GM12873 (cell line): ENCODE data around the gene APLNR.

Source experiments
- TF ChIP-seq, protein P1 (sequence below): IDR thresholded peaks from 2 replicates; pipeline ENCODE4 v1.5.1; 2012; ENCODE audit warnings: low read depth, mild to moderate bottlenecking, moderate library complexity, low read length, control low read depth; ENCODE audit not compliant: insufficient read depth; ENCODE audit errors: missing control alignments

APLNR gene

DNA sequence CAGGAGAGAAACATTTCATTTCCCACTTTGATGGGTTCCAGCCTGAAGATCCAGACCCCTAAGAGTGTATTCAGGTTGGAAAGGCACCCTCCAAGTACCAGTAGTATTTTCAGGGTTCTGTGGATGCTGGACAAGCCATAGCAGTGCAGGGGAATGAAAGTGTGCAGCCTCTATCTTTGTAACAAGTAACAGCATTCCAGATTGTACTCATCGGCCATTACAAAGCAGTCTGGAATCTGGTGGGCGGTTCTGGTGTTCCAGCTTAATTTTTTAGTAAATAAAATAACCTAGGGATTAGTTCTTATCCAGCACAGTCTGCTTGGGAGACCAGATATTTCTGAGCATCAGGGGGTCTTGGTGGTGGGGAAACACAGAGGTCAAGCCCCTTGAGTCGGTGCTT is 22.6 kb downstream of the APLNR start:
- TF ChIP-seq, protein P1, sequence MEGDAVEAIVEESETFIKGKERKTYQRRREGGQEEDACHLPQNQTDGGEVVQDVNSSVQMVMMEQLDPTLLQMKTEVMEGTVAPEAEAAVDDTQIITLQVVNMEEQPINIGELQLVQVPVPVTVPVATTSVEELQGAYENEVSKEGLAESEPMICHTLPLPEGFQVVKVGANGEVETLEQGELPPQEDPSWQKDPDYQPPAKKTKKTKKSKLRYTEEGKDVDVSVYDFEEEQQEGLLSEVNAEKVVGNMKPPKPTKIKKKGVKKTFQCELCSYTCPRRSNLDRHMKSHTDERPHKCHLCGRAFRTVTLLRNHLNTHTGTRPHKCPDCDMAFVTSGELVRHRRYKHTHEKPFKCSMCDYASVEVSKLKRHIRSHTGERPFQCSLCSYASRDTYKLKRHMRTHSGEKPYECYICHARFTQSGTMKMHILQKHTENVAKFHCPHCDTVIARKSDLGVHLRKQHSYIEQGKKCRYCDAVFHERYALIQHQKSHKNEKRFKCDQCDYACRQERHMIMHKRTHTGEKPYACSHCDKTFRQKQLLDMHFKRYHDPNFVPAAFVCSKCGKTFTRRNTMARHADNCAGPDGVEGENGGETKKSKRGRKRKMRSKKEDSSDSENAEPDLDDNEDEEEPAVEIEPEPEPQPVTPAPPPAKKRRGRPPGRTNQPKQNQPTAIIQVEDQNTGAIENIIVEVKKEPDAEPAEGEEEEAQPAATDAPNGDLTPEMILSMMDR, result no peak

DNA sequence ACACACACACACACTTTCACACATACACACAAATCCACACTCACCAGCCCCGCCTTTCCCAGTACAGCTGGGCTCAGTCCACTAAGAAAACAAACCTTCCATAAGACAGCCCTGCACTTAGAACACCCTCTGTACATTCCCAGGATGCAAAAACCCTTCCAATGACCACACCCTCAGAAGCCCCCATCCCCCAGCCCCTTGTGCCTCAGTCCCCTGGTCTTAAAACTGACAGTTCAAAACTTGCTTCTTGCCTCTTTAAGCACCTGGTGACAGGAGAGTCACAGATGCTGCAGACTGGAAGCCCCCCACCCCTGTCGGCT is 23.0 kb downstream of the APLNR start:
- TF ChIP-seq, protein P1, result no peak

DNA sequence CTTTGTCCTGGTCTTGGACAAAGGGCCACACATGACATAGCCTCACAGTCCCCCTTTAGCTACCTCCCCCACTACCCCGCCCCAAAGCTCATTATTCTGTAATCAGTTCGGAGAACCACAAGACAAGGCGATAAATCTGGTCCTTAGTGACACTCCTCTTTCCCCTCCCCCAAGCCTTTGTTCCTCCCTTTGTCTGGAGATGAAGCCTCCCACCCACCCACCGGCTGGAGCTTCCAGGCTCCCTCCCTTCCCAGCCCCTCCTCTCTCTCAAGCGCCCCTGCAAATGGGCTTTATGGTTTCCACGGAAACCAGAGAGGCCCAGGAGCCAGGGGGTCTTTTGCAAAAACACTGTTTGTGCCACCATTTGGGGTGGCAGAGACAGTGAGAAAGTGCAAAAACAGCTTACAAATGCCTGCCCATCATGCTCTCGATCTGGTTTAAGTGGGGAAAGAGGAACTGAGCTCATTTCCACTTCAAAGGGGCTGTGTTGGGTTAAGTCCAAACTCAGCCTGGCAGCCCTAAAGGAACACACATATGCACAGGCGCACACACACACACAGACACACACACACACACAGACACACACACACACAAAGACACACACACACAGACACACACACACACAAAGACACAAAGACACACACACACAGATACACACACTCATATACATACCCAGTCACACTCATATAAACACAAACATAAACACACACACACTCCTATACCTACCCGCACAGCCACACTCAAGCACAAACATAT is 23.5 kb downstream of the APLNR start:
- TF ChIP-seq, protein P1, result no peak

DNA sequence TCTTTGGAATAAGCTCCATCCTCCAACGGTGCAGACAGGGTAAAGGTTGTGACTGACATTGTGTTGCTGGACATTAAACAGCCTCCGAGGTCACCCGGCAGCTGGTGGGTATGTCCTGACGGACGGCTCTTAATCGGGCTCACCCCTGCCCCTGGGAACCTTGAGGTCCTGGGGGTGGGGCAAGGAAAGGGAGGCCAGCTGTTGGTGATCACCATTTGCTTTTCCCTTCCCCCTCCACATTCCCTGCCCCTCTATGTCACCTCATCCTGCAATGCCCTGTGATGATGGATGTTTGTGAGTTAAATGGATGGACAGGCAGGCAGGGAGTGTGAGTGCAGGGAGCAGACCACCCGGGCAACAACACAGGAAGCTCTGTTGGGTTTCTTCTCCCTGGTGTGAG is 26.3 kb downstream of the APLNR start:
- TF ChIP-seq, protein P1, result no peak

DNA sequence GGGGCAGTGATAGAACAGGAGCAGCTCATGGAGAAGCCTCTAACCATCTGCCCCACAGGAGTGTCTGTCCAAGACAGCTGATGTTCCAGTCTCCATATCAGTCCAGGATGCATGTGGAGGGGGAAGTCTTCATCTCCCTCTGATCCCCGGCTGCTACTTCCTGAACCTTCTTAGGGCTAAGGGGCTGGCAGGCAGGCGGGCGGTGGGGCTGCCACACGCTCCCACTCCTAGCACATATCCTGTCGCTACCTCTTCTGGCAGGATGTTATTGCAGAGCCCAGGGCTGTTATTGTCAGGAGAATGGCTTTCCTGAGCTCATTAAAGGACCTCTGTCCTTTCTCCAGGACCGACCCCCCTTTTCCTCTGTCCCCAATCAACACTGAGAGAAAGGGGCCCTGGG is 29.9 kb downstream of the APLNR start:
- TF ChIP-seq, protein P1, result no peak

DNA sequence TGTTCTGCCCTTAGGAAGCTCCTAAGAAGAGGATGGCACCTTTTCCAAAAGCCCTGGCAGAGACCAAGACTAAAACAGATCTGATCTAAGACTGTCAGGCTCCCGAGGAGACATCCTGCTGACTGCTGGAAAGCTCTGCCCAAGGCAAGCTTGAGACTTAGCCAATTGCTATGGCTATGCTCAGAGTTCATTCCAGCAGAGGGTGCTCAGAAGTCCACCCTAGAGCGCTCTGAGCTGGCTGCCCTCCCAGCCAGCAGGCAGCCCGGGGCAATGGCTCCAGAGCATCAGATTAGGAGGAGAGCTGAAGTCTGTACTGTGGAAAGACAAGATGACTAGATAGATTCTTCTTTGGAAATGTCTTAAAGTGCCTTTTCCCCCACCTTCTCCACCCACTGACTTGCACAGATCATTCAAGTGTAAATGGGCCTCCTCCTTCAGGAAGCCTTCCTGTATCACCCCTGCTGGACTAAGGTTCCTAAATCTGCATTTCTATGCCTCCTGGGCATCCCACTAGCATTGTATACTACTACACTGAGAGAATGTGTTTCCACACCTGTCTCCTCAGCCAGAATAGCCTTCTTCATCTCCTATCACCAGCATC is 31.9 kb downstream of the APLNR start:
- TF ChIP-seq, protein P1, result no peak

DNA sequence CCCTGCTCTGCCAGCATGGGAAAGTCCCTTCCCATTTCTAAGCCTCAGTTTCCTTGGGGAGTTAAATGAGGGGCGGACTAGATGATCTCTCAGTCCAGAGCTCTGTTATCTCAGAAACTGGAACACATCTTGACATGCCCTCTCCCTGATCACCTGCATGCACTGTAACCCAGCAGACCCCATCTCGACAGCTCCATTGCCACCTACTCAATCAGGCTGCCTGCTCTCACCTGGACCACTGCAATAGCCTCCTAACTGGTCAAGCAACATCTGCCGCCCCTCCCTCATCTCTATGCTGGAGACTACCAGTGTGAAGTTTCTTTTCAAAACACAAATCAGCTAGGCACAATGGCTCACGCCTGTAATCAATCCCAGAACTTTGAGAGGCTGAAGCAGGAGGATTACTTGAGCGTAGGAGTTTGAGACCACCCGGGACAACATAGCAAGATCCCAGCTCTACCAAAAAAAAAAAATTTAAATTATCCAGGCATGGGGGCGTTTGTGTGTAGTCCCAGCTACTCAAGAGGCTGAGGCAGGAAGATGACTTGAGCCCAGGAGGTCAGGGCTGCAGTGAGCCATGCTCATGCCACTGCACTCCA is 33.1 kb downstream of the APLNR start:
- TF ChIP-seq, protein P1, result no peak
